AG04450 (cell line): ENCODE data around the gene NDUFS7. TPM values are rescaled to one million over a fixed set of nuclear protein-coding genes. Genes with fewer than 3 reads are reported as not detected.

ENCODE experiments used
- CTCF ChIA-PET: fragments of 300-600, 350-600 bp; formaldehyde crosslinking; extraction: SDS; loops from one replicate; lab custom pipeline; 2022; ENCODE audit warnings: antibody characterized with exemption, inconsistent platforms; lab: Charles Lee
- POLR2A ChIA-PET: fragments of 350-600 bp; formaldehyde crosslinking; extraction: SDS; loops from one replicate; lab custom pipeline; 2021; ENCODE audit warnings: antibody characterized with exemption, inconsistent platforms; lab: Yijun Ruan, JAX
- DNase-seq: peaks from one replicate; pipeline ENCODE4 v3.0.0-alpha.2; 2011; ENCODE audit warnings: low read depth, low spot score
- H3K27ac ChIP-seq: one replicate; pipeline ENCODE4 v1.5.1; 2012; ENCODE audit warnings: low read depth, low read length, control low read depth
- H3K27me3 ChIP-seq: one replicate; pipeline ENCODE4 v1.6.0; 2012; ENCODE audit warnings: low read length; ENCODE audit not compliant: control insufficient read depth, insufficient read depth
- H3K4me3 ChIP-seq: 2 replicates; pipeline ENCODE4 v1.5.1; 2011; ENCODE audit warnings: mild to moderate bottlenecking, low read depth, low read length, control low read depth
- H3K9me3 ChIP-seq: 2 replicates; pipeline ENCODE4 v1.5.1; 2012; ENCODE audit warnings: low read length; ENCODE audit not compliant: control insufficient read depth, insufficient read depth
- CTCF ChIP-seq: IDR thresholded peaks from 2 replicates; pipeline ENCODE4 v1.5.1; 2011; ENCODE audit warnings: low read depth, low read length, control low read depth, inconsistent platforms
- polyA plus RNA-seq: library from polyadenylated mRNA; depleted of rRNA; stranded (reverse); fragments of >200 nt; gene quantifications from 2 replicates; pipeline ENCODE4 v1.2.3, GENCODE V29; 2011

The NDUFS7 gene
- polyA plus RNA-seq, 1 experiment, result 26.1 TPM

- no peaks in the 10 kb centered on the region for H3K9me3 ChIP-seq
- DNase-seq, result no peak
- peak overlapping the region; percentile 87 for H3K4me3 ChIP-seq
- POLR2A ChIA-PET, result interaction anchor here (0.6 to 1.2 kb wide), 2 partner anchors 87 to 123 kb away, joined by 5 to 6 read pairs; partner anchors contain the start of gene CIRBP
- H3K27me3 ChIP-seq, result no peaks in the 10 kb centered on the region
- peak overlapping the region; percentile 31 for H3K27ac ChIP-seq
- TF ChIP-seq CTCF, result no peak
- CTCF ChIA-PET, result no interaction called here
Measured at GRCh38 chr19:1355568-1356507, 27.9 kb upstream of the NDUFS7 start.

- no peaks in the 10 kb centered on the region for H3K9me3 ChIP-seq
- no peak for DNase-seq
- peak overlapping the region; percentile 87 for H3K4me3 ChIP-seq
- CTCF ChIA-PET, result no interaction called here
- no peak overlapping the region for H3K27ac ChIP-seq
- H3K27me3 ChIP-seq, result no peaks in the 10 kb centered on the region
- no peak for TF ChIP-seq CTCF
- POLR2A ChIA-PET, result interaction anchor here (0.7 kb wide), 2 partner anchors 27 to 88 kb away, joined by 4 read pairs; partner anchors contain the start of gene CIRBP
Measured at GRCh38 chr19:1356508-1356865, 27.2 kb upstream of the NDUFS7 start.

GRCh38 chr19:1357531-1358109, 26.1 kb upstream of the NDUFS7 start:
- TF ChIP-seq CTCF, result no peak
- ChIA-PET CTCF (no interaction called here), POLR2A (no interaction called here)
- no peak for DNase-seq
- H3K27ac ChIP-seq, result no peak overlapping the region
- no peaks in the 10 kb centered on the region for H3K27me3 ChIP-seq
- H3K4me3 ChIP-seq, result no peak overlapping the region
- peaks cover 2% of the 10 kb centered on the region; the same call in 1 of the 2 replicates for H3K9me3 ChIP-seq

GRCh38 chr19:1360126-1360817, 23.4 kb upstream of the NDUFS7 start:
- DNase-seq, result no peak
- Histone ChIP-seq H3K27me3 (no peaks in the 10 kb centered on the region), H3K9me3 (peaks cover 2% of the 10 kb centered on the region; the same call in 1 of the 2 replicates), H3K4me3 (peak overlapping the region; percentile 10; the same call in 1 of the 2 replicates), H3K27ac (peak overlapping the region; percentile 70)
- POLR2A ChIA-PET, result interaction anchor here (1.0 to 1.9 kb wide), 2 partner anchors 23 to 91 kb away, joined by 5 to 8 read pairs; partner anchors contain the start of genes CIRBP and NDUFS7
- TF ChIP-seq CTCF, result no peak
- CTCF ChIA-PET, result interaction anchor here (0.5 to 0.6 kb wide), 2 partner anchors 33 to 52 kb away, joined by 3 to 6 read pairs; no protein-coding TSS in a partner anchor
